Measurements from ENCODE around the gene STAT2. TPM values are rescaled to one million over a fixed set of nuclear protein-coding genes. Genes with fewer than 3 reads are reported as not detected.
"Not testable (repeated sequence)": the region's sequence is repeated elsewhere in the genome, so short reads cannot be mapped to it uniquely, and the experiment has no call there.

Gene STAT2
- total RNA-seq, 1 donor from 2014 or later, result 95.5 TPM

GRCh38 chr12:56332512-56333196 is 27.3 kb downstream of the STAT2 start:
- ATAC-seq (no peak), DNase-seq (ENCODE audit: low spot score) (no peak)

- ATAC-seq, result no peak
- DNase-seq (ENCODE audit: low spot score), result no peak
These were observed 28.9 kb downstream of the STAT2 start for GRCh38 chr12:56330936-56331490.

DNA sequence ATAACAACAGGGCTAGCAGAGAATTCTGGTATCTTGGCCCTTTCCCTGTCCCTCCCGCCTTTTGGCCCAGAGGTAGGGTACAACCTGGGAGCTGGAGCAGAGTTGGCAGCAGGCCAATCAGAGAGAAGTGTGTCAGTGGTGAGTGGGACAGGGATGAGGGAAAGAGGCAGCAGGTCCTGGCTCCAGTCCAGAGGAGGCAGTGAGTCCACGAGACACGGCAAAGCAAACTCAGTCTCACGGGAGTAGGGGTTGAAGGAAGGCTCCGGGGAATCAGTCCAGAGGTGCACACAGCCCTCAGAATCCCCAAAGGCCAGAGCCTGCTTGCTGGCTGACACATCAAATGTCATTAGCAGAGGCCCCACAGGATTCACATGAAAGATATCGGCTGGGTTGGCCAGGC is 33.4 kb downstream of the STAT2 start:
- ATAC-seq, result peak; percentile 43

DNA sequence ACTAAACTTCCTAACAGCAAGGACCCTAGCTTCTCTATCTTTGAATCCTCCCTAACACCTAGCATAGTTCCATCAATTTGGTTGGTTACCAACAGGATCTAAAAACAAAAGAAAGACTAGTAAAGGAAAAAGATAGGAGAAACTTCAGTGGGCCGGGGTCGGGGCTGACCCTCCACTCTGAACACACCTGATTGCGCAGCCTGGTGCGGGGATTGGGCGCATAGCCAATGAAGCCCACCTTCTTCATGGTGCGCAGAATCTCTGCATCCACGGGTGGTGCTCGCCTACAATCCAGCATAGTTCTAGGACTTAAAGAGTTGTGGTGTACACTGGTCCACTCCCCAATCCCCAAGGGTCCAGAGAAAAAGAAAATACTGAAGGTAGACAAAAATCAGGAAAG is 33.8 kb downstream of the STAT2 start:
- DNase-seq (ENCODE audit: low spot score) (no peak), ATAC-seq (no peak)

More for the DNA sequence above, 33.4 kb downstream of the STAT2 start:
- no peak for DNase-seq (ENCODE audit: low spot score)

- no peak for DNase-seq (ENCODE audit: low spot score)
- no peak for ATAC-seq
These were observed 35.7 kb downstream of the STAT2 start for GRCh38 chr12:56324206-56324605.

DNA sequence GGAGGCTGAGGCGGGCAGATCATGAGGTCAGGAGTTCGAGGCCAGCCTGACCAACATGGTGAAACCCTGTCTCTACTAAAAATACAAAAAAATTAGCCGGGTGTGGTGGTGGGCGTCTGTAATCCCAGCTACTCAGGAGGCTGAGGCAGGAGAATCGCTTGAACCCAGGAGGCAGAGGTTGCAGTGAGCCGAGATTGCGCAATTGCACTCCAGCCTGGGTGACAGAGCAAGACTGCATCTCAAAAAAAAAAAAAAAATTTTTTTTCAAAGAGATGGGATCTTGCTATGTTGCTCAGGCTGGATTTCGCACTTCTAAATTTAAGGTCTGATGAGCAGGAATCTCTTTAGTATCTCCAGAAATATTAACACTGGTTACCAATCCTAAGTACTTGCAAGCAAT is 38.3 kb downstream of the STAT2 start:
- DNase-seq (ENCODE audit: low spot score); ATAC-seq: not testable (repeated sequence)

DNA sequence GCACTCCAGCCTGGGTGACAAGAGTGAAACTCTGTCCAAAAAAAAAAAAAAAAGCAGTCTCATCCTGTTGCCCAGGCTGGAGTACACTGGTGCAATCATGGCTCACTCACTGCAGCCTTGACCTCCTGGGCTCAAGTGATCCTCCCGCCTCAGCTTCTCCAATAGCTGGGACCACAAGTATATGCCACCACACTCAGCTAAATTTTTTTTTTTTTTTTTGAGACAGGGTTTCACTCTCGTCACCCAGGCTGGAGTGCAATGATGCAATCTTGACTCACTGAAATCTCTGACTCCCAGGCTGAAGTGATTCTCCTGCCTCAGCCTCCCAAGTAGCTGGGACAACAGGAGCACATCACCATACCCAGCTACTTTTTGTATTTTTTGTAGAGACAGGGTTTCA is 38.9 kb downstream of the STAT2 start:
- no peak for ATAC-seq
- DNase-seq (ENCODE audit: low spot score), result no peak

DNA sequence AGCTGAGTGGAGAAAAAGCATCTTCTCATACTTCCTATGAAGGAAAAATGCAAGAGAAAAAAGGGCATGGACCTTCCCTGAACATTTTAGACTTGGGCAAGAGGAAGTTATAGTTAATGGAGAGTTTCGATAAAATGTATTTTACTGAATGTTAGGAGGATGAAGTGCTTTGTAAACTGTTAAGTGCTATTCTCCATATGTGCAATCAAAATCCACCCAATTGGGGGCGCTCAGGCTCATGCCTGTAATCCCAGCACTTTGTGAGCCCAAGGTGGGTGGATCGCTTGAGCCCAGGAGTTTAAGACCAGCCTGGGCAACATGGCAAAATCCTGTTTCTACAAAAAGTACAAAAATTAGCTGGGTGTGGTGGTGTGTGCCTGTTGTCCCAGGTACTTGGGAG is 42.2 kb downstream of the STAT2 start:
- DNase-seq (ENCODE audit: low spot score) (no peak), ATAC-seq (no peak)

DNA sequence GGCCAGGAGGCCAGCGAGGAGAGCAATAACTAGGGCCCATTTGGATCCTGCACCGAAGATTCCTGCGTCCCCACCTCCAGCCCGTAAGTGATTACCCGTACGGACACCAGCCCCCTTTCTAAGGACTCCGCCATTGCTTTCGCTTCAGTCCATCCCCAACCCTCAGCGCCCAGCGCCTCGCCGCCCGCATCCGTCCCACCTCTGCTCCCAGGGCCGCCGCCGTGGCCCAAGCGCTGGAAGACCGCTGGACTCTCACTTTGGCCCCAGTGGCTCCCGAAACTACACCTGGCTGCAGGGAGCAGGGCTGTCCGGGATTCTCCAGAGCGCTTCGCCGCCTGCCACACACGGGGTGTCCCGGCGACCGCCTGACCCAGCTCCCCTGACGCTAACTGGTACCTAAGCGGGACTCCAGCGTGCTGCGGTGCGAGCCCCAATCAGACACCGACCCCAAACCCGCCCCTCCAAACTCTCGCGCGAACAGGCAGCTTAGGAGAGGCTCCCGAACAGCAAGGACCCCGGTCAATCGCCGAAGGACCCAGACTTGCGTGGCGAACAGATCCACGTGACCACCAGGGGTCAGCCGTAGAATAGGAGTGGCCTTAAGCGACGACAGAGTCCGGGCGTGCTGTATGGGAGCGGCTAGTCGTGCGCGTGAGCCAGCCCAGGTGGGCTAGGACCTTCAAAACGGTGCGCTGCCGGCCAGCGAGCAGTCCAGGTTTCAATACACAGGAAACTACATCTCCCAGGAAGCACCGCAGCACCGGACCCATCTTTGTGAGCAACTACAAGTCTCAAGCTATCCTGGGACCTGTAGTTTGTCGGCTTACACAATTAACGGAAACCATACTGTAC is 44.1 kb downstream of the STAT2 start, which contains the start of gene CNPY2:
CNPY2 (minus strand) TSS at position 367 of the 852 bp plus-strand sequence. CDS start 771 bp downstream, outside the sequence.
- DNase-seq (ENCODE audit: low spot score) (peak; percentile 98), ATAC-seq (peak; percentile 88)

DNA sequence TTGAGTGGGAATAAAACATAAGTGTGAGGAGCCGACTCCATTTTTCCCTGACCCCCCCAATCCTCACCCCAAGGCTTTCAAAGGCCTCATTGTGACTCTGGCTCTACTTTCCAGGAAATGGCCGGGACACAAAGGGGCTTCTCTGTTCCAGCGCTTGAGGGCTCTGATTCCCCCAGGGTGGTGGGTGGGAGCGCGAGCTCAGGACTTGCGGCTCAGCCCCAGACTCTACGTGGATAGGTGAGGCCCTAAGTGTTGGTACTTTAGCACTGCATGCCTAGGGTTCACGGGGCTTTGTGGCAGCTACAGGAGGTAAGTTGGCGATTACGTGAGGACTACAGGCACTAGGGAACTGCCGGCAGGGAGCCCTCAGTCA is 44.7 kb downstream of the STAT2 start:
- DNase-seq (ENCODE audit: low spot score), result no peak
- peak; percentile 4 for ATAC-seq

DNA sequence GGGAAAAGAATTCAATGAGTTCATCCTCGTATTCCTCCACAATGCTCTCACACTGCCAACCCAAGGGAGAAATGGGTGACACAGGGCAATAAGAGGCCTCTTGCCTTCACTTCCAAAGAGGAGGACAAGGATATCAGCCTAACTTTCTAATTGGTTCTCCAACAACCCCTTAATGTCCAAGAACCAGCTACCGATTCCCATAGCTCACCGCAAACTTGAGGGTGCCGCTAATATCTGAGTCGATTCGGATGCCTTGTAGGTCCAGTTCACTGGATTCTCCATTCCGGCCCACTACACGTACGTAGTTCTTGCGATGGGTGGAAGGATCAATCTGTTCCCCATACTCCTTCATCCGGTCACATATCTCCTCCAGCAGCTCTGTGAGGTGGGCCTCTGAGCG is 48.9 kb downstream of the STAT2 start:
- DNase-seq (ENCODE audit: low spot score) (no peak), ATAC-seq (no peak)

- DNase-seq (ENCODE audit: low spot score) (no peak), ATAC-seq (no peak)
These were observed 51.2 kb downstream of the STAT2 start for GRCh38 chr12:56308714-56309113.

DNA sequence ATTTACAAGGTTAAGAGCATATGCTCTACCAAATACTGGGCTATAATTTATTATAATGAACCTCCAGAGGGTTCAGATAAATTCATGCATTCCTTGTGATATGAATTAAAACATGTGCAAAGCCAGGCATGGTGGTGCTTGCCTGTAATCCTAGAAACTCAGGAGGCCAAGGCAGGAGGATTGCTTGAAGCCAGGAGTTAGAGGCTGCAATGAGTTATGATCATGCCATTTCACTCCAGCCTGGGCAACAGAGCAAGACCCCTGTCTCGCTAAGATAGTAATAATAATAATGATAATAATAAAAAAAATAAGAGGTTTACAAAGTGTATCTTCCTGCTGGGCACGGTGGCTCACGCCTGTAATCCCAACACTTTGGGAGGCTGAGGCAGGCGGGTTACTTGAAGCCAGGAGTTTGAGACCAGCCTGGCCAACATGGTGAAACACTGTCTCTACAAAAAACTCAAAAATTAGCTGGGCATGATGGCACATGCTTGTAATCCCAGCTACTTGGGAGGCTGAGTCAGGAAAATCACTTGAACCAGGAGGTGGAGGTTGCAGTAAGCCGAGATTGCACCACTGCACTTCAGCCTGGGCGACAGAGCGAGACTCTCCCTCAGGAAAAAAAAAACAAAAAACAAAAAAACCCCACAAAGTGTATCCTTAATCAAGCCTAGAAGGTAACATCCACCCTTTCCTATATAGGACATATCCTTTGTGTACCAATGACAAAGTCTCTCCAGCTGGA is 52.5 kb downstream of the STAT2 start:
- ATAC-seq (peak; percentile 40), DNase-seq (ENCODE audit: low spot score) (no peak)

GRCh38 chr12:56304872-56305590 is 54.9 kb downstream of the STAT2 start:
- ATAC-seq (no peak), DNase-seq (ENCODE audit: low spot score) (no peak)

DNA sequence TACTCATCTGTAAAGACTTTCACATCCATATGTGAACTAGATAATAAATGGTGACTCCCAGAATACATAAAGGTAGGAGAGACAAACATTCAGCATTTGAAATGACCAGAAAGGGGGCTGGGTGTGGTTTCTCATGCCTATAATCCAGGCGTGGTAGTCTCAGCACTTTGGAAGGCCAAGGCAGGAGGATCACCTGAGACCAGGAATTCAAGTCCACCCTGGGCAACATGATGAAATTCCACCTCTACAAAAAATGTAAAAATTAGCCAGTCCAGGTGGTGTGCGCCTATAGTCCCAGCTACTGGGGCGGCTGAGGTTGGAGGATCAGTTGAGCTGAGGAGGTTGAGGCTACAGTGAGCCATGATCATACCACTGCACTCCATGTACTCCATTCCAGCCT is 55.6 kb downstream of the STAT2 start:
- ATAC-seq, result no peak
- no peak for DNase-seq (ENCODE audit: low spot score)

GRCh38 chr12:56300644-56301464 is 59.1 kb downstream of the STAT2 start:
- no peak for DNase-seq (ENCODE audit: low spot score)
- peak; percentile 1 for ATAC-seq

GRCh38 chr12:56299853-56300643 is 59.9 kb downstream of the STAT2 start, which contains the start of gene CS:
TSS of gene CS (minus strand) at chr12:56300330. CDS start at chr12:56300201, 129 bp downstream.
- ATAC-seq (peak; percentile 87), DNase-seq (ENCODE audit: low spot score) (peak; percentile 99)

GRCh38 chr12:56299308-56299852 is 60.5 kb downstream of the STAT2 start:
- ATAC-seq (peak; percentile 1), DNase-seq (ENCODE audit: low spot score) (no peak)
